GM23248 (cell line): Measurements from ENCODE around the gene PACS1. TPM values are rescaled to one million over a fixed set of nuclear protein-coding genes. Genes with fewer than 3 reads are reported as not detected.

ENCODE experiments used
- DNase-seq: peaks from one replicate; pipeline ENCODE4 v3.0.0-alpha.2; 2015
- H2AFZ ChIP-seq: fragments of 200-600 bp; sonication (generic); 2 replicates; pipeline ENCODE4 v1.6.1; 2016; ENCODE audit warnings: antibody characterized with exemption
- H3F3A ChIP-seq: fragments of 200-600 bp; sonication (generic); 2 replicates; pipeline ENCODE4 v1.6.1; 2016; ENCODE audit warnings: mild to moderate bottlenecking, antibody characterized with exemption, mixed run types; ENCODE audit not compliant: insufficient read depth
- H3K27ac ChIP-seq: fragments of 200-600 bp; sonication (generic); 2 replicates; pipeline ENCODE4 v1.5.1; 2016; ENCODE audit warnings: mild to moderate bottlenecking
- H3K27me3 ChIP-seq: fragments of 200-600 bp; sonication (generic); replicated peaks from 2 replicates; pipeline ENCODE4 v1.6.1; 2016; ENCODE audit warnings: mild to moderate bottlenecking; ENCODE audit not compliant: insufficient read depth
- H3K36me3 ChIP-seq: fragments of 200-600 bp; sonication (generic); 2 replicates; pipeline ENCODE4 v1.6.1; 2016; ENCODE audit warnings: low read depth, mild to moderate bottlenecking
- H3K4me1 ChIP-seq: fragments of 200-600 bp; sonication (generic); 2 replicates; pipeline ENCODE4 v1.6.1; 2016; ENCODE audit warnings: mild to moderate bottlenecking; ENCODE audit not compliant: insufficient read depth
- H3K4me2 ChIP-seq: fragments of 200-600 bp; sonication (generic); one replicate; pipeline ENCODE4 v1.6.1; 2016; ENCODE audit warnings: mild to moderate bottlenecking; ENCODE audit not compliant: unreplicated experiment
- H3K4me3 ChIP-seq: fragments of 200-600 bp; sonication (generic); 2 replicates; pipeline ENCODE4 v1.5.1; 2016; ENCODE audit warnings: mild to moderate bottlenecking
- H3K79me2 ChIP-seq: fragments of 200-600 bp; sonication (generic); 2 replicates; pipeline ENCODE4 v1.6.1; 2016; ENCODE audit warnings: mild to moderate bottlenecking; ENCODE audit not compliant: insufficient read depth
- H3K9ac ChIP-seq: fragments of 200-600 bp; sonication (generic); 2 replicates; pipeline ENCODE4 v1.6.1; 2016; ENCODE audit warnings: mild to moderate bottlenecking
- H3K9me2 ChIP-seq: fragments of 200-600 bp; sonication (generic); 2 replicates; pipeline ENCODE4 v1.6.1; 2016; ENCODE audit warnings: mixed run types, mild to moderate bottlenecking, moderate library complexity; ENCODE audit not compliant: insufficient read depth
- H3K9me3 ChIP-seq: fragments of 200-600 bp; sonication (generic); one replicate; pipeline ENCODE4 v1.6.1; 2017; ENCODE audit warnings: low read depth
- H4K20me1 ChIP-seq: fragments of 200-600 bp; sonication (generic); 2 replicates; pipeline ENCODE4 v1.6.0; 2016; ENCODE audit not compliant: insufficient read depth
- EZH2 ChIP-seq: fragments of 200-600 bp; sonication (generic); IDR thresholded peaks from 2 replicates; pipeline ENCODE4 v1.6.1; 2018; ENCODE audit warnings: antibody characterized with exemption, mild to moderate bottlenecking; ENCODE audit not compliant: insufficient read depth, poor library complexity, severe bottlenecking
- EZH2phosphoT487 ChIP-seq: fragments of 200-600 bp; sonication (generic); IDR thresholded peaks from 2 replicates; pipeline ENCODE4 v1.6.1; 2018; ENCODE audit warnings: antibody characterized with exemption, moderate library complexity, mild to moderate bottlenecking, low read depth; ENCODE audit not compliant: insufficient read depth
- WGBS, 2 experiments: methylation state at CpG; one replicate each; pipeline ENCODE4 v1.1.6; 2015 to 2017; ENCODE audit warnings: low lambda C conversion rate in 2 of 2, low coverage in 1 of 2; ENCODE audit errors: missing lambda C conversion rate in 2 of 2; 5-methylcytosine and 5-hydroxymethylcytosine counted together
- in situ Hi-C: fragments of 300-500 bp; cut with MboI; formaldehyde crosslinking; loops from 2 replicates; pipeline ENCODE4 v1.15.0; 2020
- polyA plus RNA-seq: library from polyadenylated mRNA; unstranded; fragments of >200 nt; fragmentation: Nextera tagmentation; extraction: Ambion mirVana; gene quantifications from 2 replicates; pipeline ENCODE4 v1.2.1, GENCODE V29; 2016
- total RNA-seq: library from RNA; depleted of rRNA; stranded (reverse); fragments of >200 nt; shearing (Covaris generic); gene quantifications from 2 replicates; pipeline ENCODE4 v1.2.3, GENCODE V29; 2014

The PACS1 gene
- total and polyA plus RNA-seq, 2 experiments from 2014 or later = 33.2 to 48.9 TPM

DNA sequence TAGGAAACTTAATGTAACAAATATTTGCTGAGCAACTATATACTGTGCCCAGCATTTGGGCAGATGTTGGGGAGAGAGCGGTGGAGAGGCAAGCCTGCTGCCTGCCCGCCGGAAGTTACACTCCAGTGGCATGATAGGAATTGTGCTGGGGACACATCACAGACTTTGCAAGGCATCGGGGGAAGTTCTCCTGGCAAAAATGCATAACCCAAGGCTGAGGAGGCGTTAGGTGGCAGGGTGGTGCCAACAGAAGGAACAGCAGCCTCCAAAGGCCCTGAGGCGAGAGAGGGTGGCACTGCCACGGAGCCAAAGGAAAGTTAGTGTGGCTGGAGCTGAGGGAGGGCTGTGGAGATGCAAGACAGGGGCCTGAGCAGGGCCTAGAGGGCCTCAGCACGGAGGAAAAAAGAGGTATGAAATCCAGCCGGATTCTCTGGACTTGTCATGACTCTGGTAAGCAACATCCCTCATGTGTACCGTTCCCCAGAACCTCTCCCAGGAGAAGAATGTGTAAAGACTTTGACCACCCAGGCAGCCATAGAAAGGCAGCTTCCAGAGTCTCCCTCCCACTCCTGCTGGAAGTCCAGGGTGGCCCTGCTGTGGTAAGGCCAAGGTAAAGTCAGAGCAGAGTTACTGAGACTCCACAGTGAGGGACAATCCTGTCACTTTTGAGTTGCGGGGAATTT lies 122.2 kb downstream of the PACS1 start:
- Histone ChIP-seq H3K4me2 (peak overlapping the region; percentile 19), H4K20me1 (no peaks in the 10 kb centered on the region), H3K4me3 (0 out of 2 replicates have a peak overlapping the region, but pooled peaks have one; percentile 3), H3F3A (peaks cover 24% of the 10 kb centered on the region), H3K9ac (peak overlapping the region; percentile 44), H2AFZ (0 out of 2 replicates have a peak overlapping the region, but pooled peaks have one; percentile 1), H3K9me3 (no peaks in the 10 kb centered on the region), H3K79me2 (peaks cover 89% of the 10 kb centered on the region), H3K36me3 (peaks cover 8% of the 10 kb centered on the region; the same call in 1 of the 2 replicates), H3K27me3 (no peaks in the 10 kb centered on the region), H3K4me1 (peaks cover 35% of the 10 kb centered on the region), H3K9me2 (no peaks in the 10 kb centered on the region), H3K27ac (peak overlapping the region; percentile 45)
- in situ Hi-C loops = no loop called here
- TF ChIP-seq EZH2 = no peak
- no peak for TF ChIP-seq EZH2phosphoT487
- peak; percentile 40 for DNase-seq
- 61 to 62% methylated on average over 11 of the region's 11 CpGs for WGBS, 2 experiments

DNA sequence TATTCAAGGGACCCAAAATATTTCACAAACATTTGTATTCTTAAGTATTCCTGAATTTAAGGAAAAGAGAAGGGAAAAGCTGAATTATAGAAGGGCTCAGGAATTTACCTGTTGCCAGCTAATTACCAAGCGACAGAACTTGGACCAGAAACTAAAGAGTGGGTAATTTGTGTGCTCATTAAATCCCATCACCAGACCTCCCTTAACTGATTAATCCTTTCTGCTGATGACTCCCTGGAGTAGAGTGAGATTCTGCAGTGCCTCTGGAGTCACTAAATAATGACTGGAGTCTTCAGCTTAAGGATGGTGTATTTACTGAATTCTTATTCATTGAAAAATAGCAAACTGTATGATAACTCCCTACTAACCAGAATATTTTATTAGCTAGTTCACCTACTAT lies 124.3 kb downstream of the PACS1 start:
- peaks cover 82% of the 10 kb centered on the region for H3K79me2 ChIP-seq
- TF ChIP-seq EZH2phosphoT487 = no peak
- no peaks in the 10 kb centered on the region for H3K9me3 ChIP-seq
- no peak overlapping the region for H3K4me2 ChIP-seq
- peaks cover 16% of the 10 kb centered on the region for H3K36me3 ChIP-seq
- H2AFZ ChIP-seq = no peak overlapping the region
- in situ Hi-C loops = no loop called here
- 98 to 100% methylated on average over 1 of the region's 1 CpG for WGBS, 2 experiments
- H3K27ac ChIP-seq = no peak overlapping the region
- H3K4me1 ChIP-seq = peaks cover 27% of the 10 kb centered on the region
- no peaks in the 10 kb centered on the region for H3K9me2 ChIP-seq
- H3K27me3 ChIP-seq = no peaks in the 10 kb centered on the region
- no peaks in the 10 kb centered on the region for H4K20me1 ChIP-seq
- H3K4me3 ChIP-seq = no peak overlapping the region
- no peak overlapping the region for H3K9ac ChIP-seq
- peaks cover 13% of the 10 kb centered on the region for H3F3A ChIP-seq
- no peak for DNase-seq

DNA sequence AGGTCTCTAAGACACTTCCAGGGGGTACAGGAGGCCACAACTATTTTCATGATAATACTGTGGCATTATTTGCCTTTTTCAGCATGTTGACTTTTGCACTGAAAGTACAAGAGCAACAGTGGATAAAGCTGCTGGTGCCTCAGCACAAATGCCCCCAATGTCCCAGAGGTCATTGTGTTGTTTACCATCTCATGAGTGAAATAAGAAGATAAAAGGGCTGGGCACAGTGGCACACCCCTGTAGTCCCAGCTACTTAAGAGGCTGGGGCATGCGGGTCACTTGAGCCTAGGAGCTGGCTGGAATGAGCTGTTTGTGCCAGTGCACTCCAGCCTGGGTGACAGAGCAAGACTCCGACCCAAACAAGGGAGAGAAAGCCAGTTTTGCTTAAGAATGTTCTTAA lies 125.8 kb downstream of the PACS1 start:
- DNase-seq = no peak
- WGBS, 2 experiments = 69% methylated on average over 2 of the region's 2 CpGs
- H3K9me3 ChIP-seq = no peaks in the 10 kb centered on the region
- peaks cover 77% of the 10 kb centered on the region for H3K79me2 ChIP-seq
- H3F3A ChIP-seq = no peaks in the 10 kb centered on the region; the same call in 1 of the 2 replicates
- H3K9me2 ChIP-seq = no peaks in the 10 kb centered on the region
- no peak for TF ChIP-seq EZH2
- H3K27me3 ChIP-seq = no peaks in the 10 kb centered on the region
- H3K4me3 ChIP-seq = no peak overlapping the region
- H3K9ac ChIP-seq = no peak overlapping the region
- H2AFZ ChIP-seq = no peak overlapping the region
- no peaks in the 10 kb centered on the region for H4K20me1 ChIP-seq
- H3K4me1 ChIP-seq = peaks cover 27% of the 10 kb centered on the region
- H3K27ac ChIP-seq = no peak overlapping the region
- H3K36me3 ChIP-seq = peaks cover 25% of the 10 kb centered on the region
- in situ Hi-C loops = no loop called here
- H3K4me2 ChIP-seq = no peak overlapping the region

DNA sequence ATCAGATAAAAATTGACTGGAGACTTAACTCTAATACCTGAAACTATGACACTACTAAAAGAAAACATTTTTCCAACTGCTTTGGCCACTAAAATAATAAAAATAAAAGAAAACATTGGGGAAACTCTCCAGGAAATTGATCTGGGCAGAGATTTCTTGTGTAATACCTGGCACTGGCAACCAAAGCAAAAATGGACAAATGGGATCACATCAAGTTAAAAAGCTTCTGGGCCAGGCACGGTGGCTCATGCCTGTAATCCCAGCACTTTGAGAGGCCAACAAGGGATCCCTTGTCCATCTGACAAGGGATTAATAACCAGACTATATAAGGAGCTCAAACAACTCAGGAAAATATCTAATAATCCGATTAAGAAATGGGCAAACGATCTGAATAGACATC lies 133.8 kb downstream of the PACS1 start:
- H3K79me2 ChIP-seq = peaks cover 61% of the 10 kb centered on the region
- DNase-seq = no peak
- TF ChIP-seq EZH2phosphoT487 = no peak
- no peak for TF ChIP-seq EZH2
- H3K9me2 ChIP-seq = no peaks in the 10 kb centered on the region
- H3K4me1 ChIP-seq = peaks cover 1% of the 10 kb centered on the region; the same call in 1 of the 2 replicates
- H3K9ac ChIP-seq = no peak overlapping the region
- H3K27ac ChIP-seq = no peak overlapping the region
- no peaks in the 10 kb centered on the region for H3K27me3 ChIP-seq
- in situ Hi-C loops = no loop called here
- peaks cover 18% of the 10 kb centered on the region for H3K36me3 ChIP-seq
- H3K4me3 ChIP-seq = no peak overlapping the region
- H3K4me2 ChIP-seq = no peak overlapping the region
- no peaks in the 10 kb centered on the region for H4K20me1 ChIP-seq
- WGBS, 2 experiments = 97 to 100% methylated on average over 3 of the region's 3 CpGs
- peaks cover 11% of the 10 kb centered on the region; the same call in 1 of the 2 replicates for H3F3A ChIP-seq
- H2AFZ ChIP-seq = no peak overlapping the region
- peaks cover 3% of the 10 kb centered on the region for H3K9me3 ChIP-seq
